GM19324 (cell line): ENCODE results near the gene GSG1L2.

ENCODE experiments used
- ATAC-seq: cut with Tn5 transposase; IDR thresholded peaks from one replicate; pipeline ENCODE4 v1.9.1; 2021; ENCODE audit warnings: mild to moderate bottlenecking, moderate library complexity; ENCODE audit not compliant: unreplicated experiment, low FRiP score

Gene GSG1L2

GRCh38 chr17:9825641-9826150, 3.8 kb upstream of the GSG1L2 start, which contains the start of gene GLP2R:
Gene GLP2R (plus strand): TSS chr17:9825924. CDS start chr17:9826064, 140 bp downstream.
- ATAC-seq, result no peak

GRCh38 chr17:9824797-9825338, 3.0 kb upstream of the GSG1L2 start:
- ATAC-seq, result no peak

DNA sequence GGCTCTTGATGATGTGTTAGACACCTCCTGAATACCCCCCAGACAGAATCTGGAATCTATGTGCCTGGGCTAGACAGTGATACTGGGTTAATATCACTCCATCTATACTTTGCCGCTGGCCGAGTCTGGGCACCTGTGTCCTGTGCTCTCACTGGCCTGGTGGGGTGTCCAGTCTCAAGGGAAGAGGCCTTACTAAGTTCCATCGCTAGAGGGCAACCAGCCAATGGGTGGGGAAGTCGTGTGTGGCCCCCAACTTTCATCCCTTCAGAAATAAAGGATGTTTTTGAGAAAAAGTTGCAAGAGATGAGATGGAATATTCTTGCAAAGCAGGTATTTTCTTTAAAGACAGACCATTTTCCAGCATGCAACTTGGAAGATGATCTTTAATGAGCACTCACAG, 2.2 kb upstream of the GSG1L2 start:
- ATAC-seq, result no peak

GRCh38 chr17:9820448-9820847, 1.4 kb downstream of the GSG1L2 start:
- no peak for ATAC-seq

DNA sequence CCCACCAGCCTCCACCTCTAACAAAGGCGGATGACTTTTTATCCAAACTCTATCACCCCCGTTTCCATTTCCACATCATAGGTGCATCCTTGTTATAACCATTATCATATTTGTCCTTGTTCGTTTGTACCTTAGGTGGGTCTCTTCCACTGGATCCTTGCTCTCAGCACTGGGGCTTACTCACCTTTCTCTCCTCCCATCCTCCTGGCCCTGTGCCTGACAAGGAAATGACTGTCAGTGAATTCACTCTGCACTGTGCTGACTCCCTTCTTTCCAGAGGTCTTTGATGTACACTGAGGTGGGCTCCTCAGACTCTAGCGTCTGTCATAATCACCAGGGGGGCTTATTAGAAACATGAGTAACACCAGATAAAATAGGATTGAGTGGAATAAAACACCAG, 3.1 kb downstream of the GSG1L2 start:
- no peak for ATAC-seq

DNA sequence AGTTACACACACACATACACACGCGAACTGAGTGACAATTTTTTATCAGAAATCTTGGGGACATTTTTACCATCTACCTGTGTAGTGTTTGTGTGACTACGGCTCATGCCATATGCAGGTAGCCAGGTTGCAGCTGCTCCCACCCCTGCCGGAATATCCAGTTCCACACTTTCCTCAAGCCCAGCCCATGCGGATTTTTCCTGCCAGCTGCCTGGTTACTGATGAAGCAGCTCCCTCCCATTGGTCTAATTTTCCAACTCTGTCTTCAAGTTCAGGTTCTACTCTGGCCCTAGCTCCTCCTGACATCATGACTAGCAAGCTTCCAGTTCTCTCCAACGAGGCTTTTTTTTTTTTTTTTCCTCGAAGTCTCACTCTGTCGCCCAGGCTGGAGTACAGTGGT, 4.8 kb downstream of the GSG1L2 start:
- no peak for ATAC-seq

- ATAC-seq, result no peak
These were observed 5.4 kb downstream of the GSG1L2 start for GRCh38 chr17:9816472-9816871.

DNA sequence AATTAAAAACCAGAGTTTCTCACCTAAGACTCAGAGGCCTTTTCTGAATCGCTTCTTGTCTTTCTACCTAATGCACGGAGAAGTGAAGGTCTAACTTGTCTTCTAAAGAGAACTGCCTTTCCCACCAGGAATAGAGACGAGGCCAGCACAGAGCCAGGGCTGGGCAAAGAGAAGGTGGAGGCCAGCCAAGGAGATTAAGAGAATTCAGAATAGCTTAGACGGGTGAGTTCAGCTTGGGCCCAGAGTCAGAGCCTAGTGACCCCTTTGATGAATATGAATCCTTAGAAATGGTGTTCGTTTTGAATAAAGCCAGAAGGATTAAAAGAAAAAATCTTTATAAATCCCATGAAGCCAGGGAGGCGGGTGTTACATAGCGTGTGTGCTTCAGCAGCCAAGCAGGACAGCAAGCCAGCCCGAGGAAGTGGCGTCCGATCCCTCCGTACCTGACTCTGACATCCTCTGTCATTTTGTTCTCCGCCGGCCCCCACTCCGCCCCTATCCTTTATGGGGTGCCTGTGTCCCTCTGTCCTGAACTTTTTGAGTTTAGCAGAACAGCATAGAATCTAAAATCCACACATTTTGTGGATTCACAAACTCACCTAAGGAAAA, 7.4 kb downstream of the GSG1L2 start:
- ATAC-seq, result no peak

GRCh38 chr17:9813166-9813565, 8.7 kb downstream of the GSG1L2 start:
- no peak for ATAC-seq

GRCh38 chr17:9811537-9811936, 10.3 kb downstream of the GSG1L2 start:
- ATAC-seq, result no peak

DNA sequence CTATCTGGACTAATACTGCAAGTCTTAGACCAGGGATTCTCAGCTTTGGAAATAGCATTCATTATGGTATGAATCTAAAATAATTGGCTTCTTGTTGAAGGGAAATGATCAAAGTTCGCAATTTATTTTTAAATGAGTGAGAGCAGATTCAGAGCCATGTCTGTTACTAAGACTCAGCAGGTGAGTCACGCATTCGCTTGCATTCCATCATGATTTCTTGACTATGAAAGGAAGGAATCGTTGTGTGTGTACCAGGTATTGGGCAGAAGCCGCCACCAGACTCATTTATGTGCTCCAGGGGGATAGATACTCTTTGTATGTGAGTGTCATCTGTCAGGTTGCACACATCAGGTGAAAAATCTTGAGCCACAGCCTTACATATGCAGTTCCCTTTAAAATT, 10.8 kb downstream of the GSG1L2 start:
- no peak for ATAC-seq

- ATAC-seq, result no peak
These were observed 11.6 kb downstream of the GSG1L2 start for GRCh38 chr17:9810100-9810949.

DNA sequence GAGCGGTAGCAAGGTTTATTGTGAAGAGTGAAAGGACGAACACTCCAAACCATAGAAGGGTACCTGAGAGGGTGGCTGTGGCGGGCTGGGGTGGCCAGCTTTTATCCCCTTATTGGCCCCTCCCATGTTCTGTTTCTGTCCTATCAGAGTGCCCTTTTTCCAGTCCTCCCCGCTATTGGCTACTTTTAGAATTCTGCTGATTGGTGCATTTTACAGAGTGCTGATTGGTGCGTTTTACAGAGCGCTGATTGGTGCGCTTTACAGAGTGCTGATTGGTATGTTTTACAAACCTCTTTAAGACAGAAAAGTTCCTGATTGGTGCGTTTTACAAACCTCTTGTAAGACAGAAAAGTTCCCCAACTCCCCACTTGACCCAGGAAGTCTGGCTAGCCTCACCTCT, 12.5 kb downstream of the GSG1L2 start:
- ATAC-seq, result no peak

- no peak for ATAC-seq
These were observed 15.2 kb downstream of the GSG1L2 start for GRCh38 chr17:9806699-9807098.

DNA sequence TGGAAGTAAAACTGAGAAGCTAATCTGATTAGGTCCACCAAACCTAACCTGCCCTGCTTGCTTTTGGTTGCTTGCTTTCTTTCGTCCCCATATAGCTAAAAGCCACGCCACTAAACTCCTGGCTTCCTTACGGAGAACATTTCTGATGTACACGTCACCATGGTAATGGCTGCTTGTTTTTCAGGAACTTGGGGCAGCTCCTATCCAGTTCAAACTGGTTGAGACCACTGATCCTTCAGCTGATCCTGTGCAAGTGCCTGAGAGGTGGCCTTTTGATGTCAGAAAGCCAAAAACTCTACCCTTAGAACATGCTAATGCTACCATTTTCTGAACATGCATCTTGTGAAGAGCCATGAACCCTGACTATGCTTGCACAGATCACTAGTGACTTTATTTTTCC, 16.1 kb downstream of the GSG1L2 start:
- no peak for ATAC-seq

DNA sequence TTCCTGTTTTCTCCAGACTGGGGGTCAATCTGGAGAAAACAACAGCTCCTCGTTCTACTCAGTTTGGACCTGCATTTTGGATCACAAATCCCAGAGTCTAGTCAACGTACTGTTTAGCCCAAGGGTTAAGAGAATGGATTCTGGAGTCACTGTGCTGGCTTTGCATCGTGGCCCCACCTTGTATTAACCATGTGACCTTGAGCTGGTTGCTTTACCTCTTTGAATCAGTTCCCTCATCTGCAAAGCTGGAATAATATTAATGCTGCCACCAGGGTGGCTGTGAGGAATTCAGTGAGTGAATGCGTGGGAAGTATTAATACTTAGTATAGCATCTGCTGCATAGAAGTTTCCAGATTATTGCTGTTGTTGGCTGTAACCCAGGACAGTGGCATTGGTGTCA, 19.2 kb downstream of the GSG1L2 start:
- no peak for ATAC-seq

DNA sequence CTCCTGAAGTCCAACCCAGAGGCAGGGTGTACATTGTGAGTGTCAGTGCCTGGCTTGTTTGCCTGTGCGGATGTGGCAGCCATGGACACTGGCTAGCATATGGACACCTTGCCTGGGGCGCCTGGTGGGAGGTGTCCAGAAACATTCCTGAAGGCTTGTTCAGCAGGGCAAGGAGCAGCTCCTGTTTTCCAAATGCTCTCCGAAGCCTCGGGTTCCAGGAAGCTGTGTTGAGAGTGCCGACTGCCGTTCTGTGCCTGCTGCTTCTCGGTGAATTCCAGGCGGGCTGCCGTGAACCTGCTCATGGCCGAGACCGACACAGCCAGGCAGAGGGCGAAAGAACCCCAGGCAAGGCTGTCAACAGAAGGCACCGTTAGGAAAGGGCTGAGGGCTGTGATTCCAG, 19.6 kb downstream of the GSG1L2 start:
- ATAC-seq, result no peak

DNA sequence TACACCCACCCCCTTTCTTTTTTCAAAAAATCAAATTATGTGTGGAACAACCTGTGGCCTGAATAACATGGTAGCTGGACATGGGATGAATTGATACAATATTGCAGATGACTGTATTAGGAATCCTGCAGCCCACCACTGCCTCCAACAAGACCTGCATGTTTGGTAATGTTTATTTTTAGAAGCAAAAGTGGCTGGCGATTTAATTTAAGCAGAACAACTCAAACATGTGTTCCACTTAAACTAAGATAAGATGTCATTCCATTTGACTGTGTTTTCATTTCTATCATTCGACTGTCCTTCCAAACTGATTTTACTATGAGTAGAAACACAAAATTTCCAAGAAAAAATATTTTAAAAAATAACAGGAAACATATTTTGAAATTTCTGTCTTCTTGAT, 20.4 kb downstream of the GSG1L2 start:
- ATAC-seq, result no peak

- no peak for ATAC-seq
These were observed 23.2 kb downstream of the GSG1L2 start for GRCh38 chr17:9798724-9799123.

DNA sequence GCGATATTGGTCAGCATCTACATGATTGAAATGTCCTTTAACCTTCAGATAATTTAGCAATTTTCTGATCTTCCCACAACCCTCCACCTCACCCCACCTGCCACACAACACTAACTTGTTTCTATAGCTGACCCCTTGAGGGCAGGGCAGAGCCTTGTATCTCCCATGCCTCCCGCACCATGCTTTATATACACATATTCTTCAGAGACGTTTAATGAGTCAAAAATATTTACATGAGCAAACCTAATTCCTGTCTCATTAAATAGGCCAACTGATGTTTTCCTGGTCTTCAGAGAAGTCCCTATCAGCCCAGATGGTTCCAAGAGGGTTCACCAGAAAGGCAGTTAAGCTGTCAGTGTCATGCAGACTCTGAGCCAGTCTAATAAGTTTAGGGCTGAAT, 23.9 kb downstream of the GSG1L2 start:
- no peak for ATAC-seq

GRCh38 chr17:9792181-9792840, 29.6 kb downstream of the GSG1L2 start:
- no peak for ATAC-seq
